Smooth muscle cell (in vitro differentiated cells): ENCODE results near the gene ALKBH7. TPM values are rescaled to one million over a fixed set of nuclear protein-coding genes. Genes with fewer than 3 reads are reported as not detected.
"Not testable (repeated sequence)": the region's sequence is repeated elsewhere in the genome, so short reads cannot be mapped to it uniquely, and the experiment has no call there.

ENCODE experiments used
- DNase-seq: peaks from one replicate; lab custom pipeline; 2025; ENCODE audit not compliant: unreplicated experiment; lab: John Stamatoyannopoulos, UW
- H2AFZ ChIP-seq: fragments of 200-600 bp; sonication (generic); 2 replicates; pipeline ENCODE4 v1.6.0; 2016; ENCODE audit warnings: antibody characterized with exemption, low read depth, mild to moderate bottlenecking
- H3F3A ChIP-seq: fragments of 200-600 bp; sonication (generic); 2 replicates; pipeline ENCODE4 v1.6.0; 2017; ENCODE audit warnings: antibody characterized with exemption, low read depth
- H3K27ac ChIP-seq: fragments of 200-600 bp; sonication (generic); 2 replicates; pipeline ENCODE4 v1.5.1; 2016; ENCODE audit warnings: low read depth, mild to moderate bottlenecking
- H3K27me3 ChIP-seq: fragments of 200-600 bp; sonication (generic); 2 replicates; pipeline ENCODE4 v1.6.1; 2016; ENCODE audit warnings: low read depth, mild to moderate bottlenecking
- H3K36me3 ChIP-seq: fragments of 200-600 bp; sonication (generic); 2 replicates; pipeline ENCODE4 v1.5.1; 2016; ENCODE audit warnings: low read depth
- H3K4me1 ChIP-seq: fragments of 200-600 bp; sonication (generic); 2 replicates; pipeline ENCODE4 v1.5.1; 2016; ENCODE audit warnings: low read depth
- H3K4me2 ChIP-seq: fragments of 200-600 bp; sonication (generic); 2 replicates; pipeline ENCODE4 v1.6.0; 2016; ENCODE audit warnings: mild to moderate bottlenecking
- H3K4me3 ChIP-seq: fragments of 200-600 bp; sonication (generic); 2 replicates; pipeline ENCODE4 v1.5.1; 2016; ENCODE audit warnings: mild to moderate bottlenecking
- H3K79me2 ChIP-seq: fragments of 200-600 bp; sonication (generic); 2 replicates; pipeline ENCODE4 v1.6.0; 2016; ENCODE audit warnings: low read depth, mild to moderate bottlenecking
- H3K9ac ChIP-seq: fragments of 200-600 bp; sonication (generic); 2 replicates; pipeline ENCODE4 v1.6.0; 2016; ENCODE audit warnings: low read depth
- H3K9me3 ChIP-seq: fragments of 200-600 bp; sonication (generic); replicated peaks from 2 replicates; pipeline ENCODE4 v1.5.1; 2016; ENCODE audit warnings: low read depth
- H4K20me1 ChIP-seq: fragments of 200-600 bp; sonication (generic); 2 replicates; pipeline ENCODE4 v1.6.0; 2016; ENCODE audit warnings: low read depth
- CTCF ChIP-seq: fragments of 200-600 bp; sonication (generic); IDR thresholded peaks from 2 replicates; pipeline ENCODE4 v1.5.1; 2017; ENCODE audit warnings: borderline replicate concordance, mild to moderate bottlenecking, antibody characterized with exemption; ENCODE audit not compliant: insufficient read depth, poor library complexity, severe bottlenecking
- WGBS: methylation state at CpG from one replicate; pipeline ENCODE4 v1.1.7; 2016; ENCODE audit warnings: low lambda C conversion rate; 5-methylcytosine and 5-hydroxymethylcytosine counted together
- polyA plus RNA-seq: library from polyadenylated mRNA; unstranded; fragments of >200 nt; fragmentation: Nextera tagmentation; extraction: Ambion mirVana; gene quantifications from 2 replicates; pipeline ENCODE4 v1.2.1, GENCODE V29; 2016
- total RNA-seq: library from RNA; depleted of rRNA; stranded (reverse); fragments of >200 nt; gene quantifications from 2 replicates; pipeline ENCODE4 v1.2.3, GENCODE V29; 2014

Gene ALKBH7
- total and polyA plus RNA-seq, 2 experiments from 2014 or later: 34.4 to 103 TPM

GRCh38 chr19:6343462-6343861 lies 29.1 kb upstream of the ALKBH7 start:
- TF ChIP-seq CTCF: no peak
- Histone ChIP-seq H2AFZ (no peak overlapping the region), H3K9ac (no peak overlapping the region)

GRCh38 chr19:6349271-6349670 lies 23.3 kb upstream of the ALKBH7 start:
- H3K27me3 ChIP-seq, H3K9me3 ChIP-seq, H3K27ac ChIP-seq, H3K4me2 ChIP-seq, H3K36me3 ChIP-seq, H2AFZ ChIP-seq, DNase-seq, H3K4me3 ChIP-seq, H3K79me2 ChIP-seq, H3K4me1 ChIP-seq, H4K20me1 ChIP-seq, H3K9ac ChIP-seq, H3F3A ChIP-seq: not testable (repeated sequence)
- WGBS: 75% methylated on average over 2 of the region's 2 CpGs

More at GRCh38 chr19:6343462-6343861, 29.1 kb upstream of the ALKBH7 start:
- H3K27ac ChIP-seq: no peak overlapping the region
- no peak for DNase-seq
- no peaks in the 10 kb centered on the region for H4K20me1 ChIP-seq
- no peaks in the 10 kb centered on the region for H3K79me2 ChIP-seq
- H3K36me3 ChIP-seq: no peaks in the 10 kb centered on the region
- no peaks in the 10 kb centered on the region for H3K27me3 ChIP-seq
- no peak overlapping the region for H3K4me2 ChIP-seq
- H3K4me3 ChIP-seq: no peak overlapping the region
- H3K4me1 ChIP-seq: no peaks in the 10 kb centered on the region
- H3K9me3 ChIP-seq: no peaks in the 10 kb centered on the region
- no peaks in the 10 kb centered on the region for H3F3A ChIP-seq
- WGBS: 87% methylated on average over 1 of the region's 1 CpG

DNA sequence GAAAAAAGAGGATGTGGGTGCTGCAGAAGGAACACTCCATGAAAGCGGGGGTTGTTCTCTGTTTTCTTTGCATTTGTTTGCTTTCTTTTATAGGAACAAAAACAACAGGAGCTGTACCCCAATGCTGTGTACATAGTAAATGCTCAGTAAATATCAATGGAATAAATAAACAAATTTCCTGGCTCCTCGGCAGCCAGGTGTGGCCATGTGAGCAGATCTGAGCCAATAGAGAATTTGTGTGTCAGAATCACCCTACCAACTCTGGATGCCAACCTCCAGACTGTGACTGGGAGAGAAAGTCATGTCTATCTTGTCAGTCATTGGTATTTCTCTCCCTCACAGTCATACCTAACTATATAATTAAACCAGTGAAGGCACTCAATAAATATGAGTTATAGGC lies 21.9 kb upstream of the ALKBH7 start:
- H3K9ac ChIP-seq: no peak overlapping the region
- no peaks in the 10 kb centered on the region for H4K20me1 ChIP-seq
- H3K27ac ChIP-seq: no peak overlapping the region
- H3K4me2 ChIP-seq: no peak overlapping the region
- no peaks in the 10 kb centered on the region for H3K79me2 ChIP-seq
- no peak overlapping the region for H3K4me3 ChIP-seq
- no peak overlapping the region for H2AFZ ChIP-seq
- no peaks in the 10 kb centered on the region for H3K9me3 ChIP-seq
- H3K36me3 ChIP-seq: no peaks in the 10 kb centered on the region
- no peak for DNase-seq
- H3K27me3 ChIP-seq: peaks cover 3% of the 10 kb centered on the region
- 94% methylated on average over 2 of the region's 2 CpGs for WGBS
- TF ChIP-seq CTCF: no peak
- H3K4me1 ChIP-seq: no peaks in the 10 kb centered on the region
- H3F3A ChIP-seq: no peaks in the 10 kb centered on the region

DNA sequence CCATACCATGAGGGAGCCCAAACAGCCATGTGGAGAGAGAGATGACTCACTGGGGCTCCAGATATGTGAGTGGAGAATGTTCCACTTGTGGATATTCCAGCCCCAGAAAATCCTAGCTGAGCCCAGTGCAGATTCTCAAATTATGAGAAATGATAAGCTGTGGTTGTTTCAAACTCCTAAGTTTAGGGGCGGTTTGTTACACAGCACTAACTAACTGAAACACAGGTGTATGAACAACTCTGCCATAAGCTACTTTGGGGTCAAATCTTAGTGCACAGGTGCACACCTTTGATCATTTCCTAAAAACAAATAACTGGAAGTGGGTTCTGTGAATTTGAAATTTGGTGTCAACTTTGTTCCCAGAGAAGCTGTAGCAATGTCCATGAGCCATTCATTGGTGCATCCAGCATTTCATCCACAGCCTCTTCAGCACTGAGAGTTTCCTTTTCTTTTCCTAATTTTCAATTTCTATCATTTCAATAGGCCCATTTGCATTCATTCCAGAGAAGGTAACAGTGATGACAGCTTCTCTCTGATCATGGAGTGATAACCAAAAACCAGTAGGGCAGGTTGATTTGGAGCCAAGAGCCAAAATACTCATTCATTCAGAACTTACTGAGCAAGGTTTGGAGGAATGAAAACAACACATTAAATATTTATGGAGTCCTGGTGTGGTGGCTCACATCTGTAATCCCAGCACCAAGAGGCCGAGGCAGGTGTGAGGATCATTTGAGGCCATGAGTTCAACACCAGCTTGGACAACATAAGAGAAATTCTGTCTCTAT lies 20.0 kb upstream of the ALKBH7 start:
- H3K27me3 ChIP-seq: peaks cover 3% of the 10 kb centered on the region
- no peak for TF ChIP-seq CTCF

More for the DNA sequence above, 20.0 kb upstream of the ALKBH7 start:
- H3K4me2 ChIP-seq: no peak overlapping the region
- no peaks in the 10 kb centered on the region for H3K36me3 ChIP-seq
- 88% methylated on average over 2 of the region's 2 CpGs for WGBS
- H4K20me1 ChIP-seq: no peaks in the 10 kb centered on the region
- H3F3A ChIP-seq: no peaks in the 10 kb centered on the region
- H3K9me3 ChIP-seq: no peaks in the 10 kb centered on the region
- H3K27ac ChIP-seq: no peak overlapping the region
- DNase-seq: no peak
- H2AFZ ChIP-seq: no peak overlapping the region
- H3K4me1 ChIP-seq: no peaks in the 10 kb centered on the region
- H3K9ac ChIP-seq: no peak overlapping the region
- no peaks in the 10 kb centered on the region for H3K79me2 ChIP-seq
- H3K4me3 ChIP-seq: no peak overlapping the region
